ACHN (cell line): Measurements from ENCODE around the gene RPS10.
"Not testable (repeated sequence)": the region's sequence is repeated elsewhere in the genome, so short reads cannot be mapped to it uniquely, and the experiment has no call there.

ENCODE experiments used
- DNase-seq: peaks from one replicate; pipeline ENCODE4 v3.0.0-alpha.2; 2015
- in situ Hi-C: cut with HindIII; loops from 2 replicates; pipeline ENCODE4 v1.10.0; 2017; ENCODE audit warnings: low sequenced_read_pairs, low pct_ligation_motif_present, low pct_unique_long_range_greater_than_20kb

RPS10 gene

DNA sequence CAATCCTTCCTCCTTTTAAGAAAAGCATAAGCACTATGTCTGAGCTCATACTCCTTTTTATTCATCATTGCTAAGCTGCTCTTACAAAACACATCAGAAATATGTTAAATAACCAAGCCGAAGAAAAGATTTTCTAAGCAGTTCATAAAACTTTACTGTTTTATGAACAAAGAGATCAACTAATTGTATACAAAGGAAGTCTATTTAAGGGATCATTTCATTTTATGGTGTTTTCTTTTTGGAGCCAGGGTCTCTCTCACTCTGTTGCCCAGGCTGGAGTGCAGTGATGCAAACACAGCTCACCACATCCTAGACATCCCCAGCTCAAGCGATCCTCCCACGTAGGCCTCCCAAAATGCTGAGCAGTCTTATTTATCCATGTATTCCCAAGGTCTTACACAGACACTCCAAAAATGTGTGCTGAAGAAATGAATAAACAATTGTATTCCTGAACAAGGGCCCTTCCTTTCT, 42.7 kb downstream of the RPS10 start:
- no peak for DNase-seq
- in situ Hi-C loops = no loop called here

DNA sequence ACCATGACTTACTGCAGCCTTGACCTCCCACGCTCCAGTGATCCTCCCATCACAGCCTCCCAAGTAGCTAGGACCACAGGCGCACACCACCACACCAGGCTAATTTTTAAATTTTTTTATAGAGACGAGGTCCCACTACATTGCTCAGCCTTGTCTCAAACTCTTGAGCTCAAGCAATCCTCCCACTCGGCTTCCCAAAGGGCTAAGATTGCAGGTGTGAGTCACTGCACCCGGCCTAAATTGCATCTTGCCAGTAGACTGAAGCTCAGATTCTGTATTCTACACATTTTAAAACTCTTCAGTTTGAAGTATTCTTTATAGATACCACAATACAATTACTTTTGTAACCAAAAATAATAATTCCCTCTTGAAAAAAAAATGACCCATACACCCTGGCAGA, 44.8 kb downstream of the RPS10 start:
- DNase-seq = no peak
- in situ Hi-C loops = no loop called here

DNA sequence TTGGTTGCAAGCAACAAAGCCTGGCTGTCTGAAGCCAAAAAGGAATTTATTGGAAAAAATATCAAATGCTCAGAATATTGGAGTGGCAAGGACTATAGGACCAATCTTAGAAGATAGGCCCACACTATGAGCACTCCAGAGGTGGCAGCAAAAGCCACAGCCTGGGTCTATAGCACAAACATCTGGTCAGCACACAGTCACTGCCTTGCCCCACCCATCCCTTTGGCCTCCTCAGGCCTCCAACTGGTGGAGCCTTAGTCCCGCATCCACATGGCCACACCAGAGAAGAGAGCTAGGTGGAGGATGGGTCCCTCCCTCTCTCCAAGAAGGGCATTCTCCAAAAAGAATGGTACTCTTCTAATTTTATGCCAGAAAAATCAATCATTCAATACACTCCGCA, 47.4 kb downstream of the RPS10 start:
- in situ Hi-C loops = no loop called here
- DNase-seq = no peak

DNA sequence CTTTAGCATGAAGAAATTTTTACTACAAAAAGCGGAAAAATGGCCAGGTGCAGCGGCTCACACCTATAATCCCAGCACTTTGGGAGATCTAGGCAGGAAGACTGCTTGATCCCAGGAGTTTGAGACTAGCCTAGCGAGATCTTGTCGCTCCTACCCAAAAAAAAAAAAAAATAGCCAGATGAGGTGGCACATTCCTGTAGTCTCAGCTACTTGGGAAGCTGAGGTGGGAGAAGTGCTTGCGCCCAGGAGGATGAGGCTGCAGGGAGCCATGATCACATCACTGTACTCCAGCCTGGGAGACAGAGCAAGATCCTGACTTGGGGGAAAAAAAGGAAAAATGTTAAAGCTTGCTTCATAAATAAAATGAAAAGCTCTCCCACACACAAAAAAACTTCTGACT, 47.9 kb downstream of the RPS10 start:
- in situ Hi-C loops = no loop called here
- no peak for DNase-seq

DNA sequence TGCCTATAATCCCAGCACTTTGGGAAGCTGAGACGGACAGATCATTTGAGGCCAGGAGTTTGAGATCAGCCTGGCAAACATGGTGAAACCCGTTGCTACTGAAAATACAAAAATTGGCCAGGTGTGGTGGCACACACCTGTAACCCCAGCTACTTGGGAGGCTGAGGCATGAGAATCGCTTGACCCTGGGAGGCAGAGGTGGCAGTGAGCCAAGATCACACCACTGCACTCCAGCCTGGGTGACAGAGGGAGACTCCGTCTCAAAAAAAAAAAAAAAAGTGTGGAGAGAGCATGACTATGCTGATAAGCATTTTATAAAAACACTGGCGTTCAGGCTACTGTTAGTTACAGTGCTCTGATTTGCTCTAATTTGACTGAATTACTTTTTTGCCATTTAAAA, 48.3 kb downstream of the RPS10 start:
- in situ Hi-C loops, DNase-seq: not testable (repeated sequence)

DNA sequence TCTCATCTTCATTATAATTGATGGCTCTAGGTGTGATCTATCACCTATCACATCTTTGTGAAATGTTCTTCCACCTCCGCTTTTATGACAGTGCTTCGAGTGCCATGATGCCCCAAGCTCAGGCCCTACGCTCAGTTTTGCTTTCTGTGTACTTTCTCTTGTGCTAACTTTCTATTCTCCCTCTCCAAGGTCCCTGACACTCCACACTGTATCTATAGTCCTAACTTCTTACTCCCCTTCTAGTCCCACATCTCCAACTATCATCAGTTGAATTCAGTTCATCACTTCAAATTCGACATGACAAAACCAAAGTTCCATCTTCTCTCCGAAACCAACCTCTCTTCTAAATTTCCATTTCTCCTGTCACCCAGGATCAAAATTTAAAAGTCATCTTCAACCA, 50.0 kb downstream of the RPS10 start:
- in situ Hi-C loops = no loop called here

DNA sequence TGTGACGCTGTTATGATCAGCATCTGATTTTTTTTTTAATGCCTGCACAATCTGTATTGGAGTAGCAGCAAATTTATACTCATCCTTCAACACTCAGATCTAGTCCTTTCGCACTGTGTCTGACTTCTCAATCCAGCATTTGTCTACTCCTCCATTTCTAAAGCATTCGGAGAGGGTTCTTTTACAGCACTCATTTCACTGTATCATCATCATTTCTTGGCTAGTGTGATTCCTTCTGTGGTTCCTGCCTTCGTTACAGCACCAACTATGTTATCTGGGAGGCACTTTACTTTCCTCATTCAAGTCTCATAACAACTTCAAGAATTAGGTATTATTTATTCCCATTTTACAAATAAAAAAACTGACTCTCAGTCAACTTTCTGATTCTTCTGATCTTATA, 51.4 kb downstream of the RPS10 start:
- no peak for DNase-seq
- in situ Hi-C loops = no loop called here

More for the DNA sequence above, 50.0 kb downstream of the RPS10 start:
- DNase-seq = no peak

DNA sequence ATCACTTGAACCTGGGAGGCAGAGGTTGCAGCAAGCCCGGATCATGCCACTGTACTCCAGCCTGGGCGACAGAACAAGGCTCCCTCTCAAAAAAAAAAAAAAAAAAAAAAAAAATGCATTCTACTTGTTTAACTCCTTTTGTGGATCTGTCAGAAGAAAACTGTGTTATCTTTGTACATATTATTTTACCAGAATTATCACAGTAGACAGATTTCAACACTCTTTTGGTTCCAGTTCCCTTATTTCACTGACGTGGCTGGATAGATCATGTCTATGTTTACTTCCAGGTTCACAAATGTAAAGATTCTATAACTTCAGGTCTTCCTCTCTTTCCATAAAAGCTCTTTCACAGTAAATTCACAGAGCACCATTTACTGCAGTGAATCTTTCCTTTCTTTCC, 51.8 kb downstream of the RPS10 start:
- no peak for DNase-seq
- in situ Hi-C loops = no loop called here

DNA sequence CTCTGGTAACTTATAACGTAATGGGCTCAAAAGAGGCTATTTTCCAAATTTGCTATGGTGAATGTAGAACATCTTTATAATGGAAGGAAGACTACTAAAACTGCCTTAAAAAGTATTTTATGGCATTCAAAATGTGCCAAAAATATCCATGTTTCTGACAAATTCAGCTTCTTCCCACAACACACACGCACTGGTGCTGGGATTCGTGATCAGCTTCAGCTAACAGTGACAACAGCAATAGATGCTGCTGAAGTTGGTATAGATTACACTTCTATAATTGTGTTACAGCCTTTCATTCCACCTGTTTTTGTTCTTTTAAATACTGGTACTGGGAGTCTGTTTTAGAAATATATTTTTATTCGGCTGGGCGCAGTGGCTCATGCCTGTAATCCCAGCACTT, 52.4 kb downstream of the RPS10 start:
- in situ Hi-C loops = no loop called here
- DNase-seq = no peak

DNA sequence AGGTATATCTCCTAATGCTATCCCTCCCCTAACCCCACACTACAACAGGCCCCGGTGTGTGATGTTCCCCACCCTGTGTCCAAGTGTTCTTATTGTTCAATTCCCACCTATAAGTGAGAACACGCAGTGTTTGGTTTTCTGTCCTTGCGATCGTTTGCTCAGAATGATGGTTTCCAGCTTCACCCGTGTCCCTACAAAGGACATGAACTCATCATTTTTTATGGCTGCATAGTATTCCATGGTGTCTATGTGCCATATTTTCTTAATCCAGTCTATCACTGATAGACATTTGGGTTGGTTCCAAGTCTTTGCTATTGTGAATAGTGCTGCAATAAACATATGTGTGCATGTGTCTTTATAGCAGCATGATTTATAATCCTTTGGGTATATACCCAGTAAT, 54.0 kb downstream of the RPS10 start:
- DNase-seq, in situ Hi-C loops: not testable (repeated sequence)

DNA sequence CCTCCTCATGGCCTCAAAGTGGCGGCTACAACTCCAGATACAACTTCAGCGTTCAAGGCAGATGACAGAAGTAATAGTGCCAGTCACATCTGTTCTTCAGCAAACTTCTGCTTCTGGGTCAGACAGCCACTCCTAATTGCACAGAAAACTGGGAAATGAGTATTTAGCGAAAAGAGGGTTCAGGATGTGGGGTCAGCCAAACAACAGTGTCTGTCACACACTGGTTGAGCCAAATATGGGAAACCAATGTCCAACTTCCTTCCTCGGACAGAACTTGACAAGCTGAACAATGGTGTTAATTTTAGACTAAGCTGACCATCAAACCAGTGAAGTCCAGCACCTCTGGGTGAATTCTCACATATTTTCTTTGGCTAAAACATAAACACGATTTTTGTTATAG, 55.5 kb downstream of the RPS10 start:
- DNase-seq = no peak
- in situ Hi-C loops = no loop called here

DNA sequence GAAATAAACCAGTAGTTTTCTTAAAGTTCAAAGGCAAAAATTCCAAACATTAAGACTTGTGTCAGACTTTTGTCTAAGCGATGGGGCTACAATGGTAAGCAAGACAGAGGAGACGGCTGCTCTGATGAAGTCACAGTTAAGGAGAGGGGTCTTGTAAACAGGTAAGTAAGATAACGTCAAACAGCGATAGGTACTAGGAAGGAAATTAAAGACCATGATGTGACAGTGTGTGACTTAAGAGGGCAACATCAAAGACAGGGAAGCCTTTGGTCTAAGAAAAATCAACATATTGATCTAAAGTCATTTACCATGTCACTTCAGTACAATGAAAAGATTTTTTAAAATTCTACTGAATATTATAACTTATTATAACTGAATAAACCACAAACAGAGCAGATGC, 56.5 kb downstream of the RPS10 start:
- DNase-seq = no peak
- in situ Hi-C loops = no loop called here
